Keratinocyte (primary cell): ENCODE measurements around the gene SASH1. TPM values are rescaled to one million over a fixed set of nuclear protein-coding genes. Genes with fewer than 3 reads are reported as not detected.
A peak's percentile ranks its signal among the peaks of the same experiment; 100 is the strongest.

Experiments used
- DNase-seq: peaks from one replicate; pipeline ENCODE4 v3.0.0-alpha.2; 2011; ENCODE audit warnings: low read depth, missing footprints, low spot score
- FAIRE-seq: peaks from 2 replicates; lab custom pipeline; 2011; peaks lifted over from hg19 to GRCh38; lab: Jason Lieb, UNC
- H2AFZ ChIP-seq: 2 replicates; pipeline ENCODE4 v1.6.0; 2012; ENCODE audit warnings: low read length, control low read depth, inconsistent platforms; ENCODE audit not compliant: control insufficient read depth
- H3K27ac ChIP-seq: 2 replicates; pipeline ENCODE4 v1.5.1; 2011; ENCODE audit warnings: low read length; ENCODE audit not compliant: control insufficient read depth, insufficient read depth
- H3K27me3 ChIP-seq: 3 replicates; pipeline ENCODE4 v1.6.0; 2011; ENCODE audit warnings: low read length; ENCODE audit not compliant: control insufficient read depth, insufficient read depth; ENCODE audit errors: extremely low read depth
- H3K36me3 ChIP-seq, 2 experiments: 2 replicates in 1 of 2; 3 replicates in 1 of 2; pipeline ENCODE4 v1.5.1; 2011; ENCODE audit warnings: low read length in 2 of 2, mild to moderate bottlenecking in 1 of 2; ENCODE audit not compliant: control insufficient read depth in 2 of 2, insufficient read depth in 2 of 2; ENCODE audit errors: extremely low read depth in 1 of 2
- H3K4me1 ChIP-seq: 3 replicates; pipeline ENCODE4 v1.5.1; 2011; ENCODE audit warnings: low read length; ENCODE audit not compliant: control insufficient read depth, insufficient read depth; ENCODE audit errors: extremely low read depth
- H3K4me2 ChIP-seq: 3 replicates; pipeline ENCODE4 v1.6.0; 2011; ENCODE audit warnings: low read depth, low read length; ENCODE audit not compliant: control insufficient read depth, insufficient read depth; ENCODE audit errors: extremely low read depth
- H3K4me3 ChIP-seq, 3 experiments: fragments of 200-600 bp in 1 of 3; sonication (generic) in 1 of 3; 2 replicates in 2 of 3; 3 replicates in 1 of 3; pipeline ENCODE4 v1.5.1; 2011 to 2016; ENCODE audit warnings: low read length in 3 of 3, mild to moderate bottlenecking in 3 of 3, control low read depth in 2 of 3, inconsistent platforms in 1 of 3, low read depth in 1 of 3, mixed read lengths in 1 of 3, mixed run types in 1 of 3, moderate library complexity in 1 of 3; ENCODE audit not compliant: control insufficient read depth in 2 of 3, insufficient read depth in 2 of 3; ENCODE audit errors: extremely low read depth in 1 of 3
- H3K79me2 ChIP-seq: 2 replicates; pipeline ENCODE4 v1.6.0; 2012; ENCODE audit warnings: low read length; ENCODE audit not compliant: control insufficient read depth, insufficient read depth
- H3K9ac ChIP-seq: 3 replicates; pipeline ENCODE4 v1.6.0; 2011; ENCODE audit warnings: low read length; ENCODE audit not compliant: control insufficient read depth, insufficient read depth; ENCODE audit errors: extremely low read depth
- H3K9me1 ChIP-seq: 3 replicates; pipeline ENCODE4 v1.6.0; 2011; ENCODE audit warnings: low read length; ENCODE audit not compliant: control insufficient read depth, insufficient read depth; ENCODE audit errors: extremely low read depth
- H3K9me3 ChIP-seq: 2 replicates; pipeline ENCODE4 v1.5.1; 2012; ENCODE audit warnings: low read depth, low read length; ENCODE audit not compliant: control insufficient read depth
- H4K20me1 ChIP-seq: 3 replicates; pipeline ENCODE4 v1.6.0; 2011; ENCODE audit warnings: low read length; ENCODE audit not compliant: control insufficient read depth, insufficient read depth; ENCODE audit errors: extremely low read depth
- CTCF ChIP-seq, 3 experiments: IDR thresholded peaks in 1 of 3; conservative IDR thresholded peaks in 1 of 3; optimal IDR thresholded peaks in 1 of 3; 2 replicates in 2 of 3; 3 replicates in 1 of 3; pipeline versions ENCODE3 to v1.5.1; 2011; ENCODE audit warnings: low read length in 3 of 3, mild to moderate bottlenecking in 3 of 3, moderate library complexity in 2 of 3, control low read depth in 1 of 3, inconsistent platforms in 1 of 3; ENCODE audit not compliant: insufficient read depth in 2 of 3; ENCODE audit errors: extremely low read depth in 1 of 3
- EZH2 ChIP-seq: IDR thresholded peaks from one replicate; pipeline ENCODE4 v1.6.1; 2012; ENCODE audit warnings: inconsistent platforms, mild to moderate bottlenecking, low read length, moderate library complexity
- dilution Hi-C: fragments of 300-500 bp; cut with MboI; formaldehyde crosslinking; loops from one replicate; pipeline ENCODE4 v1.7.0; 2020; ENCODE audit warnings: low sequenced_read_pairs; ENCODE audit not compliant: extremely low pct_ligation_motif_present
- polyA plus RNA-seq, 5 experiments: library from polyadenylated mRNA; depleted of rRNA in 3 of 5; stranded (reverse) in 3 of 5; stranded (forward) in 1 of 5; unstranded in 1 of 5; fragments of >200 nt; gene quantifications; 1 replicate in 1 of 5; 2 replicates in 3 of 5; 3 replicates in 1 of 5; pipeline versions ENCODE4 v1.2.1 to v1.2.3, GENCODE V29; 2011 to 2012; ENCODE audit warnings: missing spikeins in 2 of 5, low read depth in 1 of 5, low replicate concordance in 1 of 5

SASH1 gene
- polyA plus RNA-seq, 1 donor (not counting 4 experiments of a cell fraction or from before 2014, with no cell fraction given) = 4.4 TPM

GRCh38 chr6:148441454-148441911, 98.8 kb downstream of the SASH1 start:
- peak overlapping the region; percentile 53 for H3K9ac ChIP-seq
- no peaks in the 10 kb centered on the region for H4K20me1 ChIP-seq
- no peaks in the 10 kb centered on the region for H3K79me2 ChIP-seq
- dilution Hi-C loops = no loop called here
- FAIRE-seq (no peak), DNase-seq (peak; percentile 87)
- peak overlapping the region; percentile 85 for H3K27ac ChIP-seq
- H3K4me1 ChIP-seq = peaks cover 36% of the 10 kb centered on the region
- H3K9me3 ChIP-seq = no peaks in the 10 kb centered on the region
- H3K9me1 ChIP-seq = no peaks in the 10 kb centered on the region
- H2AFZ ChIP-seq = peak overlapping the region; percentile 50
- no peak for TF ChIP-seq CTCF (optimal IDR thresholded peaks at IDR 0.05 in 1 of 3, IDR thresholded peaks at IDR 0.05 in 1 of 3, conservative IDR thresholded peaks at IDR 0.05 in 1 of 3; ENCODE audit: extremely low read depth in 1 of 3, insufficient read depth in 2 of 3, low read length in 3 of 3)
- no peak for TF ChIP-seq EZH2
- H3K27me3 ChIP-seq = no peaks in the 10 kb centered on the region
- peak overlapping the region in 2 of 3 experiments; percentile 39 to 52 for H3K4me3 ChIP-seq
- no peaks in the 10 kb centered on the region for H3K36me3 ChIP-seq
- peak overlapping the region; percentile 89 for H3K4me2 ChIP-seq

- FAIRE-seq = no peak
- dilution Hi-C loops = no loop called here
- Histone ChIP-seq H3K79me2 (no peaks in the 10 kb centered on the region), H3K9me1 (no peaks in the 10 kb centered on the region), H4K20me1 (no peaks in the 10 kb centered on the region), H3K4me2 (no peak overlapping the region), H3K27me3 (no peaks in the 10 kb centered on the region), H3K9ac (no peak overlapping the region), H2AFZ (no peak overlapping the region), H3K27ac (no peak overlapping the region), H3K4me1 (peaks cover 46% of the 10 kb centered on the region), H3K36me3 (no peaks in the 10 kb centered on the region), H3K9me3 (no peaks in the 10 kb centered on the region), H3K4me3 (no peak overlapping the region)
- DNase-seq = no peak
- no peak for TF ChIP-seq EZH2
- no peak for TF ChIP-seq CTCF (optimal IDR thresholded peaks at IDR 0.05 in 1 of 3, IDR thresholded peaks at IDR 0.05 in 1 of 3, conservative IDR thresholded peaks at IDR 0.05 in 1 of 3; ENCODE audit: extremely low read depth in 1 of 3, insufficient read depth in 2 of 3, low read length in 3 of 3)
Observed at GRCh38 chr6:148443798-148444560, 101.3 kb downstream of the SASH1 start.
